GM12801 (cell line): ENCODE data around the gene FAM163B.

ENCODE experiments used
- TF ChIP-seq, protein P1 (sequence below): IDR thresholded peaks from one replicate; pipeline ENCODE4 v1.5.1; 2011; ENCODE audit warnings: control low read depth; ENCODE audit not compliant: insufficient read length; ENCODE audit errors: extremely low read depth

FAM163B gene

DNA sequence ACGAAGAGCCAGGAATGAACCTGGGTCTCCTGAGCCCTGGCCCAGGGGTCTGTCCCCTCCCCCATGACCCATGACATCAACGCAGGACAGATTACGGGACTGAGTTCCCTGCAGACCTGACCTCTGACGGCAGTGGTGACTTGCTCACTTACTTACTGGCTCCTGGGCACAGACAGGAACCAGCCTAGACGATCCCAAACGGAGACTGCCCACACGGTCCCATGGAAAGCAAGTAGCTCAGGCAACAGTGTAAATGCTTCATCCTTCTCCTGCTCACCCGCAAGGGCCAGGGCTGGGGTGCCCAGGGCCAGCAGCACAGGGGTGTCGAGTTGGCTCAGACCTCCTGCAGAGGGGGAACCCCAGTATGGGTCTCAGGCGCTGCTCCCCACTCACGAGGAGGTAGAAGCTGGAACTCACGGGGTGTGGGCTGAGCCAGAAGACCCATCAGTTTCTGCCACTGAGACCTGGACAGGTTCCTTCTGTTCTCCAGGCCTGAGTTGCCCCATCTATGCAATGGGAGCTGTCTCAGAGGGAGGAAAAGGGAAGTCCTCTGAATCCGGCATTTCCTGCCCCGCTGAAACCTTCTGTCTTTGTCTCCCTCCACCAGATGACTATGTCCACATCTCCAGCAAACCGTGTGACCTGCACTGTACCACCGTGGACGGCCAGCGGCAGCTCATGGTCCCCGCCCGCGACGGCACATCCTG, 69.0 kb downstream of the FAM163B start:
- TF ChIP-seq, protein P1, sequence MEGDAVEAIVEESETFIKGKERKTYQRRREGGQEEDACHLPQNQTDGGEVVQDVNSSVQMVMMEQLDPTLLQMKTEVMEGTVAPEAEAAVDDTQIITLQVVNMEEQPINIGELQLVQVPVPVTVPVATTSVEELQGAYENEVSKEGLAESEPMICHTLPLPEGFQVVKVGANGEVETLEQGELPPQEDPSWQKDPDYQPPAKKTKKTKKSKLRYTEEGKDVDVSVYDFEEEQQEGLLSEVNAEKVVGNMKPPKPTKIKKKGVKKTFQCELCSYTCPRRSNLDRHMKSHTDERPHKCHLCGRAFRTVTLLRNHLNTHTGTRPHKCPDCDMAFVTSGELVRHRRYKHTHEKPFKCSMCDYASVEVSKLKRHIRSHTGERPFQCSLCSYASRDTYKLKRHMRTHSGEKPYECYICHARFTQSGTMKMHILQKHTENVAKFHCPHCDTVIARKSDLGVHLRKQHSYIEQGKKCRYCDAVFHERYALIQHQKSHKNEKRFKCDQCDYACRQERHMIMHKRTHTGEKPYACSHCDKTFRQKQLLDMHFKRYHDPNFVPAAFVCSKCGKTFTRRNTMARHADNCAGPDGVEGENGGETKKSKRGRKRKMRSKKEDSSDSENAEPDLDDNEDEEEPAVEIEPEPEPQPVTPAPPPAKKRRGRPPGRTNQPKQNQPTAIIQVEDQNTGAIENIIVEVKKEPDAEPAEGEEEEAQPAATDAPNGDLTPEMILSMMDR, result no peak

DNA sequence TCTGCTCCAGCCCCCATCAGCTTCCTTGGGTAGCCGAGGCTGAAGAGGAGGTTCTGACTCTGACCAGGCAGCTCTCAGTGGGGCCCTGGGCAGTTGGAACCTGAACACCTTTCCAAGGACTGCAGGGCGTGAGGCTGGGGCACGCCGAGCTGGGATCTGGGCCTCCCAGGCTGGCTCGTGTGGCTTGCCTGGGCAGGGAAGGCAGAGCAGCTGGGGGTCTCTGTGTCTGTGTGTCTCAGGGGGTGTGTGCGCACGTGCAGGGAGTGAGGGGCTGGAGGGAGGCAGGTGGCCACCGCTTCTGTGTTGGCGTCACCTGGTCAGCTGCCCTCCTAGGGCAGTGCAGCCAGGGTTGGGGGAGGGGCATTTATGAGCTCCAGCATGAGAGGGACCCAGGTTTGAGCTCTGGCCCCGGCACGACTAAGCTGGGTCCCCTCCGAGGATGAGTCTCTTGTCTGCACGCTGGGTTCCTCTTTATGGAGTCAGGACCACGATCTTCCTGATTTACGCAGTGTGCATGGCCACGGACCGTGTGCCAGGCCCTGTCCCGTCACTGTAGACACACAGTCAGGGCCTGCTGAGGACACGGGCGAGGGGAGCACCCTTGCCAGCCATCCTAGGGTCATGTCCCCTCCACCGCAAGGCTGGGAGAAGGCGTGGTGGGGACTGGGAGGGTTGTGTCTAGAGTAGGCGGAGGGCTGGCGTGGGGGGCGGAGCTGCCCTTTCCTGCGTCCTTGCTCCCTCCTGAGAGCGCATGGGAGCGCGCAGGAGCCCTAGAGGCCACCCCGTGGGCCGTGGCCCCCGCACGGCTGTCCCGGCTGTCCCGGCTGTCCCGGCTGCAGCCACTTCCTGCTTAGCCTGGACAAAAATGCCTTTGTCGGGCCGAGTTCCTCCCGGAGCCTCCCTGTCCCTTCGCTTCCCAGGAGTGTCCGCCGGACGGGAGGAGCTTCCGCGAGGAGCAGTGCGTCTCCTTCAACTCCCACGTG, 70.0 kb downstream of the FAM163B start:
- TF ChIP-seq, protein P1, result no peak

- TF ChIP-seq, protein P1, result no peak
Observed at GRCh38 chr9:133538176-133538575, 71.0 kb downstream of the FAM163B start.

- TF ChIP-seq, protein P1, result no peak
Observed at GRCh38 chr9:133537257-133537656, 71.9 kb downstream of the FAM163B start.

GRCh38 chr9:133536536-133536935, 72.7 kb downstream of the FAM163B start:
- TF ChIP-seq, protein P1, result no peak

- TF ChIP-seq, protein P1, result no peak
Observed at GRCh38 chr9:133536080-133536479, 73.1 kb downstream of the FAM163B start.

- TF ChIP-seq, protein P1, result no peak
Observed at GRCh38 chr9:133535306-133535877, 73.8 kb downstream of the FAM163B start.
